HEK293T (cell line): Measurements from ENCODE around the gene EXOC6.

Source experiments
- CTBP1 ChIP-seq: fragments of 450-650 bp; IDR thresholded peaks from 2 replicates; pipeline ENCODE4 v1.6.1; 2016; ENCODE audit warnings: borderline replicate concordance
- FOXM1 ChIP-seq: fragments of 450-650 bp; IDR thresholded peaks from 2 replicates; pipeline ENCODE4 v1.6.1; 2017; ENCODE audit warnings: mild to moderate bottlenecking, borderline replicate concordance
- SP1 ChIP-seq: fragments of 450-650 bp; IDR thresholded peaks from 2 replicates; pipeline ENCODE4 v1.6.1; 2017
- SUZ12 ChIP-seq: fragments of 450-650 bp; IDR thresholded peaks from 2 replicates; pipeline ENCODE4 v1.6.1; 2016; ENCODE audit warnings: mild to moderate bottlenecking
- ZNF384 ChIP-seq: fragments of 450-650 bp; IDR thresholded peaks from 2 replicates; pipeline ENCODE4 v1.6.1; 2016

DNA sequence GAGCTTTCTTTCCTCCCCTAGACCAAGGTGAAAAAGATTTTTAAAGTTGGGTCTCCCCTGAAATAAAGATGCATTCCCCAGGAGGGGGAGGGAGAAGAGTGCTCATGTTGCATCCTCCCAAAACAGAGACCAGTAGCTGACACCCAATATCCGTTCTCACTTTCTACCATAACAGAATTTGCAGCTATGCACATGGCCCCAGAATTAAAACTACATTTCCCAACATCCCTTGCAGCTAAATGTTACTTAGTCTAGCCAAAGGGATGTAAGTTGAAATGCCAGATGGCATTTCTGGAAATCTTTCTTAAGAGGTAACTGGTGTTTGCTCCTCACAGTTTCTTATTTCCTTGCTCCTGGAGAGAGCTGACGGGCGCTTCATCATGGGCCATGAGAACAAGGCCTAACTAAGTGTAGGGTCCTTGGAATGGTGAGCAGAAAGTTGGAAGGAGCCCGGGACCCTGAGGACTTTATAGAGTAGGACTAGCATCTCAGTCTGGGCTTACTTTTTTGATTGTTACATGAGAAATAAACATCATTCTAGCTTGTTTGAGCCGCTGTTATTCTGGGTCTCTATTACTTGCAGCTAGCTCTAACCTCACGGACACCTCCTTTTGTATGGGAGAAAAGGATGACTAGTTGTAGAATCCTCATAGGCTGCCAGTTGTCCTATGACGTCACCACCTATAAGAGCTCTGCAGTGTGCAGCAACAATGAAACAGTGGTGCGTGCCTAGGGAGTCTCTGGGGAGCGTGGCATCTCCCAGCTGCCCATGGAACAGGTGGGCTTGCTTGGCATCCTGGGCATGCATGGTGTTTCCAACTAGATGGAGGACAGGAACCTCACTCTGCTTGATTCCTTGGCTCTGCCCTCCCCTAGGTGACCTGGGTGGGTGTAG, 46.1 kb upstream of the EXOC6 start:
- TF ChIP-seq SUZ12 (no peak), SP1 (no peak), ZNF384 (no peak), CTBP1 (no peak), FOXM1 (no peak)
